T1000 (cell line): ENCODE data around the gene ATP1B1.
"Not testable (repeated sequence)": the region's sequence is repeated elsewhere in the genome, so short reads cannot be mapped to it uniquely, and the experiment has no call there.

Experiments used
- DNase-seq: peaks from one replicate; lab custom pipeline; 2025; ENCODE audit warnings: mixed read lengths; lab: John Stamatoyannopoulos, UW

ATP1B1 gene

DNA sequence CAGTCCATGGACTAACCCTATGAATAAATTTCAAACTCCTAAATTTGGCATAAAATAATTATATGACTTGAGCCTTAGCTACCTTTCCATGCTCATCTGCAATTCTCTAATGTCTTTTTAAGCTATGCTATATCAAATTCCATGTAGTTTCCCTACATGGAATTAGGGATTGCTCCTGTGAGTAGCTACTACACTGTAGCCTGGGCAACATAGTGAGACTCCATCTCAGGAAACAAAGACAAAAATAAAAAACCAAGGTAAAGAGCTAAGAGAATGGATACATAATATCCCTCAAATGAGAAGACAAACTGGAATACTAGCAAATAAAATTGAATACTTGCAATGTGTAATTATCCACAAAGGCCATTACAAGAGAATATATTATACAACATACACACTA lies 37.5 kb downstream of the ATP1B1 start:
- DNase-seq: no peak

DNA sequence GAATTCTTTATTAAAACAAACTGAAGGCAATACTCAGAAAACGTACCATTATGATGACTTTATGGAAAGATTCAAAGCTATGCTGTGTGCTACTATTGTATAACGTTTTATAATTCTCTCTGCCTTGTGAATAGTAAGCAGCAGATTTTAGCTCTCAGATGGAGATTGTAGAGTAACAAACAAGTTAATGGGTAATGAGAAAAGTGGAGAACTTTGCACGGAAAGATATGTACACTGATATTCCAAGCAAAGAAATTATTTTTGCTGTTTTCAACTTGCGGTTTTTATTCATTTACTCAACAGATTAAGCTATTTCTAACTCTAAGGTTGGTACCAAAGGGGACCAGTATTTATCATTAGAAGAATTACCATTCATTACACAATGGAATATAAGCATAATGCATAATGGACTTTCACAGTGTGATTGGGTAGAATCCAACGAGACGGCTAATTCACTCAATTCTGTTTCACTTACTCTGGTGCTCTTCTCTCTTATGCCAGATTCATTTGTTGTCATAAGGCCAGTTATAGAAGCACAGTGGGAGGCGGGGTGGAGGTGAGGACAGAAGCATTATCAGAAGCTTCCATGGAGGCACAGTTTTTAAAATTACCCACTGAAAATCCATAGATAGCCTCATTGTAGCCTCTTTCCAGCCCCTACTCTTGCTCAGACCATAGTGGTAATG lies 38.6 kb downstream of the ATP1B1 start:
- DNase-seq: no peak

DNA sequence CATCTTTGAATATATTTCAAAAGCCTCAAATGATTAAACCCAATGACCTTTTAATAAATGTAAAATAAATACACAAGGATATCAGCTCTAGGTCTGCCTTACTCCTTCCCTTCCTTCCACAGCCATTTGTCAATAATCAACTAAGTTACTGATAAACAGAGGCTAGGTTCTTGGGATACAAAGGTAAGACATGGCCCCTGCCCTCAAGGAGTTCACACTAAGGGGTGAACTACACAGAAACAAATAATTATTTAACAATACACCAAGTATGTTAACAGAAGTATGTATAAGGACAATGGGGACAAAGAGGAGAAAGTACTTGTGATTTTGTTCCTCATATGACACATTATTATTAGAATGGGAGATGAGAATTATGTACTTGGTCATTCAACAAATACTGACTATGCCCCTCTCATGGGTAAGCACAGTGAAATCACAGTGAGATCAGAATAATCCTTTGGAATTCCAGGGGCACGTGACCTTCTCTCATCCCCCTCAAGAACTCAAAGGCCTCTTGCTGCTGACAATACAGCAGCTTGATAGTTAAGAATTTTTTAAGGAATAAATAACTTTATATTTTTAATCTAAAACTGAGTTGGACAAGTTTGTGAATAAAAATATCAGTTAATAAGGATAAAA lies 40.2 kb downstream of the ATP1B1 start:
- DNase-seq: no peak

DNA sequence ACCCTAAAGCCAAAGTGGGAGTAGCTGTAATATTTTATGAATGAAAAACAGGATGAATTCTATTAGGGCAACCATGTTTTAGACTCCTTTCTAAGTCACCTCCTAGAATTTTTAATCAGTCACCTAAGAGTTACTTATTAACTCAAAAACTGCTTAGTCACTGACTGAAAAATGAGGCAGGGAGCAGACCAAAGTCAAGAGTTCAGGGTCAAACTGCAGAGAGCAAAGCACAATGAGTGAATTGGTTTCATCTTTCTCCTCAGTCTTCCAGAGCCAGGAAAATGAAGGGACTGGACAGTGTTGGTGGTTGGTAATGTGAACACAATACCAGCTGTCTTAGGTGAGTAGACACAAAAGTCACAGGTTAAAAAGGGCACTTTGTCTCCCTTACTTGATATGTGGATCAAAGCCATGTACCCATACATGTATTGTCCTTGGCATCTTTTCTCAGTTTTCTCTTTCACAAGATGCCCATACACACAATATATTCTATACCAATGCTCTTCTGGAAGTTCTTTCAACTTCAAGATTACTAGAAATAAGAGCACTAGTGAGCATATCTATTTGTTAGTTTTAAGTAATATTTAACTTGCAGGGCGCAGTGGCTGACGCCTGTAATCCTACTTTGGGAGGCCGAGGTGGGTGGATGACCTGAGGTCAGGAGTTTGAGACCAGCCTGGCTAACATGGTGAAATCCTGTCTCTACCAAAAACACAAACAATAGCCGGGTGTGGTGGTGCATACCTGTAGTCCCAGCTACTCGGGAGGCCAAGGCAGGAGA lies 42.2 kb downstream of the ATP1B1 start:
- no peak for DNase-seq

DNA sequence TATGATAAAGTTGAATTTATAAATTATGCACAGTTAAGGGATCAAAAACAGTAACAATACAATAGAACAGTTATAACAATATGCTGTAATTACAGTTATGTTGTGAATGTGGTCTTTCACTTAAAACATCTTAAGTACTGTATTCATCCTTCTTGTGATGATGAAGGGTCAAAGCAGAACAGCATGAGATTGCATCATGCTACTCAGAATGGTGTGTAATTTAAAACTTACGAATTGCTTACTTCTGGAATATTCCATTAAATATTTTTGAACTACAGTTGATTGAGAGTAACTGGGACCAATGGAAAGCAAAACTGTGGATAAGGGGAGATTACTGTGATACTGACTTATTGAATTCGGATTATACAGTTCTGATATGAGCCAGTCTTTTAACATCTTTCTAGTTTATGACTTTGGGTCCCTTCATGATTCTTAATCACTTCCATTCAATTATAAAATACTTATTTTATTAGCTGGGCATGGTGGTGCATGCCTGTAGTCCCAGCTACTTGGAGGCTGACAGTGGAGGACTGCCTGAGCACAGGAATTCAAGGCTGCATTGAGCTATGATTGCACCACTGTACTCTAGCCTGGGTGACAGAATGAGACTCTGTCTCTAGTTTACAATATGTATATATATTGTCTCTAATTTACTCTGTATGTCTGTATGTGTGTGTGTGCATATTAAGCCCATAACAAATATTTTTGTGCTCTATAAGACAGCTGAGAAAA lies 43.2 kb downstream of the ATP1B1 start:
- DNase-seq: no peak

DNA sequence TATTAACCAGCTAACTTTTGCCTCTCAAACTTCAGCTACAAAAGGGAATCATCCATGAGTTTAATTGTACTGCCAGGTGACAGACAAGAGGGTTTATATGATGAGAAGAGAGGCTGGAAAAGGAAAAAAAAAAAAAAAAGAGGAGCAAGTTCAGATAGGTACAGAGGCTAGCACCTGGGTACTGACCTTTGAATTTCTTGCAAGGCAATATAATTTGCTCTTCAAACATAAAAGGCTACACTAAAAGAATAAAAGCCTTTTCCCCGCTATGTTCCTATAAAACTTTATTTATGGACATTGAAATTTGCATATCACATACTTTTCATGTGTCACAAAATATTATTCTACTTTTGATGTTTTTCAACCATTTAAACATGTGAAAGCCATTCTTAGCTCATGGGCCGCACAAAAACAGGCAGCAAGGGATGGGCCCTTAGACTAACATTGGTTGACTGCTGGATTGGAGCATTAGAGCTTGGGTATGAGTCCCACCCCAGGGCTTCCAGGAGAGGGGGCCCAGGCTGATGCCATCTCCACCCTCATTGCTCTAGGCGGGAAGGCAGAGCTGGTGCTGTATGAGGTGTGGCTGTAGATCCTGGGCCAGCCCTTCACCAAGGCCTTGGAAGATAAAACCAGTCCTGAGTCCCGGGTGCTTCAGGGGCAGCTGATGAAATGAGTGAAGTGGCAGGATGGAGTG lies 44.3 kb downstream of the ATP1B1 start:
- DNase-seq: no peak

DNA sequence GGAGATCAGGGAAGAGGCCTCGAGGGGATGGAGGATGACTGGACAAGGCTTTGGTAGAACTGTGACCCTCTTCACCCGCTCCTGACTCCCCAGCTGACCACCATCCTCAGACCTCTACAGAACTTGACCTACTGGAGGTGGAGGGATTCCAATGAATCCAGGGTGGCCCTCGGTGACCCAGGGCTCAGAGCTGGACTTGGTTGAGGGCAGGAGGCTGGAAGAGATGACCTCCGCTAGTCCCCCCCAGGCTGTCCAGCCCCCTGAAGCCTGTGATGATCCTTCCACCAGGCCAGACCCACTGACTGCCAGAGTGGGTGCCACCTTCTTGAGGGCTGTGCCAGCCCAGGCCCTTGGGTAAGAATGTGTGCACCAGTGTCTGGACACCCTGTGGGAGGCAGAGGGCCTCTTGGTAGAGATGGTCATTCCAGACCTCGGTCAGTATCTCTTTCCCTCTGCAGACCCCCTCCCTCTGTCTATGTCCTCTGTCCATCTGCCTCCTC lies 44.9 kb downstream of the ATP1B1 start:
- DNase-seq: no peak

DNA sequence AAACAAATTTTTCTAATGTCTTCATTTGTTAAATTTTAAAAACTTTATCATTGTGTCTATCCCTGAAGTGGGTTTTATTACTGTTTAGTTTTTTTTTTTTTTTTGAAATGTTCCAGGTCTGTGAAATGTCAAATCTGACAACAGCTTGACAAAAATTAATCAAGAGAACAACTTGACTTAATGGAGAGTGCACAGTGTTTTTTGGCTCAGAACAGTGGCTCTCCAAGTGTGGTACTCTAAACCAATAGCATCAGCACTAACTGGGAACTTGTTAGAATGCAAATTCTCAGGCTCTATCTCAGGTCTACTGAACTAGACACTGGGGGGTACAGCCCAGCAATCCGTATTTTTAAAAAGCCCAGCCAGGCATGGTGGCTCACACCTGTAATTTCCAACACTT lies 49.2 kb downstream of the ATP1B1 start:
- DNase-seq: no peak

DNA sequence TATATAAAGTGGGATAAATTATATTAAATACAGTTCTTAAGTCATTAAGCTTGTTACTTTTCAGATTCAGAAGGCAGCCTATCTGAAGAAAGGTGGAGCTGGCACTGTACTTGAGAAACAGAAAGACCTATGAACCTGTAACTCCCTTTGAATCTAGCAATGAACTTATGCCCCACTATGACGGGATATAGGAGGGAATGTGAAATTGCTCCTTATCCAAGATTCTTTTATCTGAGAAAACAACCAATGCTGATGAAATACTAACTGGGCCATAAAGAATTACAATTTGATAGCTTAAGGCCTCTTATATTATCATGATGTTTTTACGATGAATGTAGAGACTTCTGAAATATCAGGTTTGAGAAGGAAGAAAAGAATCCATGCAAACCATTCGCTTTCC lies 50.1 kb downstream of the ATP1B1 start:
- no peak for DNase-seq

DNA sequence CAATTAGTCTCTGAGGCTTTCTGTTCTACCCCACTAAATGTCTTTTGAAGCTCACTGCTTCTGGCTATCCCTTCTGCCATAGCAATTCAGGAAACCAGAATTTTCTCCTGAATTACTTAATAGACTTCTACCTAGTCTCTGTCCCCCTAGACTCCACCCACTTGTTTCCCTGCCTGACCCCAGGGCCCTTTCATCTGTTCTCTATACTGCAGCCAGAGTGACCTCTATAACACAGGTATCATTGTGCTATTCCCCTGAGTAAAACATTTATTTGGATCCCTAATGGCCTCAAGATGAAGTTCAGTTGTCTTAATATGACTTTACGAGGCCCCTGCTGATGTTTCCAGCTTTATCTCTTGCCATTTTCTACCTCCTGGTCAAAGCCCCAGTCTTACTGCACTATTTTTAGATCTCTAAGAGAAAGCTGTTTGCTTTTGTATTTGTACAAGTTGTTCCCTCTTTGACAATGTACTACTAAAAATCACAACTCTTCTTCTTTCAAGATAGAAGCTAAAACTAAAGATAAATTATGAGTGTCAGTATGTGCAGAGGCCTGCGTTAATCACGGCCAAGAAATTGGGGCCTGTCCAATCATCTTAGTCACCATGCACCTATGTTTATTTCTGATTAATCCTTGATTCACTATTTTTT lies 54.5 kb downstream of the ATP1B1 start:
- no peak for DNase-seq

DNA sequence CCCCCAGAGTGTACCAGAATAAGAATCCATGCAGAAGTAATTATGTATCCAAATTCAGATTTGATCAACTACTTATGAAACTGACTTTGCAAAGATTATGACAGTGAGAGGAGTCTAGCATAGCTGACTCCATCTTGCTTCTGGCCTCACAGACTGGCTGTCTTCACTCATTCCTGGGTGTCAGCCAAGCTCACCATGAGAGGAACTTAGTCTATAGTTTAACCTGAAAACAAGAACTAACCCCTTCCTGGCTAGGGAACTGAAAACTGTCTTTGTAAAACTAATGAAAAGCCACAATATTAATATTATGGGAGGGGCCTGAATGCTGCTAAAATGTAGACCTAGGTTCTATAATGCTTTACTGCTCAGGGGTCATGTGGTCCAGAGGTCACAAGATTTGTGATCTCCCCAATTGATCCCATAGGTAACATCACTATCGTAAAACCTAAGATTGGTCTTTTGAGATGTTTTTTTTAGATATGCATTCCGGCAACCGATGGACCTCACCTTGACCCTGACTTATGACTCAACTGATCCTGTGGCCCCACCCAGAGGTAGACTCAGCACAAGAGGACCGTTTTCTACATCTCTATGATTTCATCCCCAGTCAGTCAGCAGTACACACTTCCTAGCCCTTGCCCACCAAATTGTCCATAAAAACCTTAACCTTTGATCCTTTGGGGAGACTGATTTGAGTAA lies 55.2 kb downstream of the ATP1B1 start:
- DNase-seq: no peak

DNA sequence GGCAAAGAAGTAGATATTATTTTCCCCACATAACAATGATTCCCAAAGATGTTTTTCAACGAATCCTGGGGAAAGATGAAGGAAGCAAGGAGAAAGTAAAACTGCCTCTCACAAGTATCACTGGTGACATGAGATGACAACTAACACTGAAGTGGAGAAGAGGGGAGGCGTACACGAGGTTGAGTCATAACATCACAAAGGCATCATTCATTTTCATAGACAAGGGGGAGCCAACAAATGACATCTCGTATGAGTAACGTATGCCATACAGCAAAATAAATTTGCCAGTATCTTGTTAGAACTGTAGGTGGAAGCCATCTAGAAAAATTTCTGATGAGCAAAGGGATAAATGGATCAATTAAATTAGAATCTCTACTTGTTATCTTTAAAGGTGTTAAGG lies 56.6 kb downstream of the ATP1B1 start:
- DNase-seq: no peak

DNA sequence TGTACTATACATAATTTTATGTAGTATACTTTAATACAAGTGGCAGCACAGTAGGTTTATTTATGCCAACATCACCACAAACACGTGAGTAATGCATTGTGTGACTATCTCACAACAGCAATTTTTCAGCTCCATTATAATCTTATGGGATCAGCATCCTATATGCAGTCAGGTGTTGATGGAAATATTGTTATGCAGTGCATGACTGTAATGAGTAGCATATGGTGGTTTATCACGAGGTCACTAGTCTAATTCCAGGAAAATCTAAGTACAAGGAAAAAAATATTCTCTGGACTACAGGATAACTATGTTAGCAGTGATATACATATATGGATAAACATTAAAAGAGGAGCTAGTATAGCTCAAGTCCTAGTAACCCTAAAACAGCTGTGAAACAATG lies 69.0 kb downstream of the ATP1B1 start:
- DNase-seq: no peak

DNA sequence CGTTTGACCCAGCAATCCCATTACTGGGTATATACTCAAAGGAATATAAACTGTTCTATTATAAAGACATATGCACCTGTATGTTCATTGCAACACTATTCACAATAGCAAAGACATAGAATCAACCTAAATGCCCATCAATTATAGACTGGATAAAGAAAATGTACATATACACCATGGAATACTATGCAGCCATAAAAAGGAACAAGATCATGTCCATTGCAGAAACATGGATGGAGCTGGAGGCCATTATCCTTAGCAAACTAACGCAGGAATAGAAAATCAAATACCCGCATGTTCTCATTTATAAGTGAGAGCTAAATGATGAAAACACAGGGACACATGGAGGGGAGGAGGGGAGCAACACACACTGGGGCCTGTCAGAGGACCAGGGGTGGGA lies 72.9 kb downstream of the ATP1B1 start:
- DNase-seq: not testable (repeated sequence)

DNA sequence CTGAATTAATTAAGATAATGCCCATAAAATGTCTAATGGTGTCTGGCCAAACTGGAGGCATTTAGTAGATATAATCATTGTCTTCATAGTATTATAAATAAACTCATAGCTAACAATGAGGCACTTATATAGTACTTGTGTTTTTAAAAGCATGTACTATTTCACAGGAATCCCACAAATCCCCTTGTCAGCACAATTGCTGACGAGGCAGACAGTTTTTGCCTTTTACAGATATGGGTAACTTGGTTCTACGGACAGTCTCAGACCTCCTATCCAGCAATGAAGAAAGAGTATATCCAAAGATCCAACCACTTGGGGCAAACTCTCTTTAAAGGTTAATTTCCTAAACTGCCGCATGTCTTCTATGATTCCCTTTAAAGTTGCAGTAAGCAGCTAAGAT lies 73.7 kb downstream of the ATP1B1 start:
- DNase-seq: no peak
